ENCODE results near the gene NCAN. TPM values are rescaled to one million over a fixed set of nuclear protein-coding genes. Genes with fewer than 3 reads are reported as not detected.

NCAN gene
- total and polyA plus RNA-seq, 2 of the 8 experiments (the other 6 are each of a cell fraction or from before 2014, with no cell fraction given) = 2.7 TPM

- 0 out of 2 replicates have a peak, but pooled peaks have one; percentile 22 for TF ChIP-seq FOSL1 (IDR thresholded peaks at IDR 0.05; ENCODE audit: insufficient read depth, low read depth, low read length)
- TF ChIP-seq YY1 (IDR thresholded peaks at IDR 0.05; ENCODE audit: low read depth, low read length) = peak; percentile 69; the same call in 1 of the 2 replicates
- peak; percentile 43; the same call in 1 of the 2 replicates for TF ChIP-seq E2F6 (IDR thresholded peaks at IDR 0.05)
- TF ChIP-seq TEAD4 (IDR thresholded peaks at IDR 0.05; ENCODE audit: low read depth, low read length) = no peak
- TF ChIP-seq GABPA (IDR thresholded peaks at IDR 0.05; ENCODE audit: borderline replicate concordance, insufficient read depth, low read length) = peak; percentile 99
- TF ChIP-seq PHF8 (conservative IDR thresholded peaks at IDR 0.05; ENCODE audit: low read depth, low read length) = peak; percentile 44
- TF ChIP-seq EGR1 (IDR thresholded peaks at IDR 0.05; ENCODE audit: borderline replicate concordance, low read depth, low read length) = peak; percentile 71
- 0 out of 2 replicates have a peak, but pooled peaks have one; percentile 12 for TF ChIP-seq CEBPB (IDR thresholded peaks at IDR 0.05; ENCODE audit: low read depth, low read length)
- TF ChIP-seq SIRT6 (IDR thresholded peaks at IDR 0.05; ENCODE audit: low read length) = no peak
- no peak for TF ChIP-seq JUN (IDR thresholded peaks at IDR 0.05; ENCODE audit: low read depth, low read length)
- TF ChIP-seq SIX5 (IDR thresholded peaks at IDR 0.05; ENCODE audit: low read depth, low read length) = peak; percentile 44; the same call in 1 of the 2 replicates
- 0 out of 2 replicates have a peak, but pooled peaks have one; percentile 43 for TF ChIP-seq TCF12 (IDR thresholded peaks at IDR 0.05; ENCODE audit: low read depth, low read length)
- TF ChIP-seq RFX5 (IDR thresholded peaks at IDR 0.05; ENCODE audit: borderline replicate concordance, low read depth, low read length) = no peak; the same call in 1 of the 2 replicates
- TF ChIP-seq ATF2 (IDR thresholded peaks at IDR 0.05; ENCODE audit: low read length) = no peak
- TF ChIP-seq CTBP2 (IDR thresholded peaks at IDR 0.05; ENCODE audit: borderline replicate concordance, insufficient read depth, insufficient read length, low read length) = peak; percentile 83
- TF ChIP-seq KDM5A (IDR thresholded peaks at IDR 0.05; ENCODE audit: low read length) = peak; percentile 91
- TF ChIP-seq KDM4A (IDR thresholded peaks at IDR 0.05; ENCODE audit: low read depth, low read length, severe bottlenecking) = peak; percentile 54
- TF ChIP-seq CBX8 (IDR thresholded peaks at IDR 0.05; ENCODE audit: borderline replicate concordance, low read depth, low read length) = no peak
These were observed 19.5 kb upstream of the NCAN start, which contains the start of the genes BORCS8 and RFXANK (continued) for GRCh38 chr19:19192078-19192882.
